Bronchus fibroblast of lung (primary cell): ENCODE results near the gene SLC25A47. TPM values are rescaled to one million over a fixed set of nuclear protein-coding genes. Genes with fewer than 3 reads are reported as not detected.

Source experiments
- total RNA-seq: library from RNA; depleted of rRNA; stranded (reverse); fragments of >200 nt; gene quantifications from 2 replicates; pipeline ENCODE4 v1.2.3, GENCODE V29; 2015

SLC25A47 gene, protein sequence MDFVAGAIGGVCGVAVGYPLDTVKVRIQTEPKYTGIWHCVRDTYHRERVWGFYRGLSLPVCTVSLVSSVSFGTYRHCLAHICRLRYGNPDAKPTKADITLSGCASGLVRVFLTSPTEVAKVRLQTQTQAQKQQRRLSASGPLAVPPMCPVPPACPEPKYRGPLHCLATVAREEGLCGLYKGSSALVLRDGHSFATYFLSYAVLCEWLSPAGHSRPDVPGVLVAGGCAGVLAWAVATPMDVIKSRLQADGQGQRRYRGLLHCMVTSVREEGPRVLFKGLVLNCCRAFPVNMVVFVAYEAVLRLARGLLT
- not detected in 2 replicates for total RNA-seq

GRCh38 chr14:100323121-100323941 lies at the start of gene SLC25A47:
Gene SLC25A47, plus strand, starts transcription at chr14:100323339. Its CDS starts 76 bp downstream, at chr14:100323415.

GRCh38 chr14:100306101-100306997 lies 16.8 kb upstream of the SLC25A47 start, which contains the start of gene SLC25A29:
Gene SLC25A29, minus strand, starts transcription at chr14:100306444. Its CDS starts 212 bp downstream, at chr14:100306232.

GRCh38 chr14:100375963-100376735 lies 53.0 kb downstream of the SLC25A47 start, which contains the start of gene WDR25:
Gene WDR25, plus strand, starts transcription at chr14:100376485.

Other genes starting within 250 kb of the SLC25A47 start
- gene DEGS2, start 163.7 kb upstream of the SLC25A47 start, total RNA-seq = under 0.01 TPM in 1 of 2 replicates, not detected in the other
- gene YY1, start 84.2 kb upstream of the SLC25A47 start, total RNA-seq = 21.9 and 25.7 TPM in 2 replicates
- 19.9 and 22.2 TPM in 2 replicates for gene SLC25A29, start 16.9 kb upstream of the SLC25A47 start, total RNA-seq
- 15.8 and 17.5 TPM in 2 replicates for gene WDR25, start 53.1 kb downstream of the SLC25A47 start, total RNA-seq